Breast epithelium (tissue), 3 donors: ENCODE measurements around the gene RBM28.

Experiments used
- POLR2A ChIP-seq: fragments of 450-650 bp; IDR thresholded peaks from one replicate; pipeline ENCODE4 v1.6.1; 2016; ENCODE audit warnings: antibody characterized with exemption, mild to moderate bottlenecking, moderate library complexity
- POLR2AphosphoS5 ChIP-seq, 3 donors: sonication (generic); formaldehyde crosslinking; IDR thresholded peaks; one replicate each; pipeline ENCODE4 v1.6.1; 2017; ENCODE audit warnings: antibody characterized with exemption in 3 of 3
- TF ChIP-seq, protein P1 (sequence below), 3 donors: fragments of 450-650 bp; IDR thresholded peaks; one replicate each; pipeline ENCODE4 v1.5.1; 2016 to 2017; ENCODE audit warnings: antibody characterized with exemption in 3 of 3, mild to moderate bottlenecking in 3 of 3, moderate library complexity in 3 of 3

GRCh38 chr7:128311013-128311412 is 32.7 kb downstream of the RBM28 start:
- TF ChIP-seq POLR2A (no peak), POLR2AphosphoS5 (IDR thresholded peaks at IDR 0.05) (no peak)
- TF ChIP-seq, protein P1, sequence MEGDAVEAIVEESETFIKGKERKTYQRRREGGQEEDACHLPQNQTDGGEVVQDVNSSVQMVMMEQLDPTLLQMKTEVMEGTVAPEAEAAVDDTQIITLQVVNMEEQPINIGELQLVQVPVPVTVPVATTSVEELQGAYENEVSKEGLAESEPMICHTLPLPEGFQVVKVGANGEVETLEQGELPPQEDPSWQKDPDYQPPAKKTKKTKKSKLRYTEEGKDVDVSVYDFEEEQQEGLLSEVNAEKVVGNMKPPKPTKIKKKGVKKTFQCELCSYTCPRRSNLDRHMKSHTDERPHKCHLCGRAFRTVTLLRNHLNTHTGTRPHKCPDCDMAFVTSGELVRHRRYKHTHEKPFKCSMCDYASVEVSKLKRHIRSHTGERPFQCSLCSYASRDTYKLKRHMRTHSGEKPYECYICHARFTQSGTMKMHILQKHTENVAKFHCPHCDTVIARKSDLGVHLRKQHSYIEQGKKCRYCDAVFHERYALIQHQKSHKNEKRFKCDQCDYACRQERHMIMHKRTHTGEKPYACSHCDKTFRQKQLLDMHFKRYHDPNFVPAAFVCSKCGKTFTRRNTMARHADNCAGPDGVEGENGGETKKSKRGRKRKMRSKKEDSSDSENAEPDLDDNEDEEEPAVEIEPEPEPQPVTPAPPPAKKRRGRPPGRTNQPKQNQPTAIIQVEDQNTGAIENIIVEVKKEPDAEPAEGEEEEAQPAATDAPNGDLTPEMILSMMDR (IDR thresholded peaks at IDR 0.05) = no peak
